GM18508 (cell line): Measurements from ENCODE around the gene LRRN1.
A peak's percentile ranks its signal among the peaks of the same experiment; 100 is the strongest.
"Not testable (repeated sequence)": the region's sequence is repeated elsewhere in the genome, so short reads cannot be mapped to it uniquely, and the experiment has no call there.

Source experiments
- ATAC-seq: cut with Tn5 transposase; IDR thresholded peaks from one replicate; pipeline ENCODE4 v1.9.1; 2021; ENCODE audit warnings: moderate number of reproducible peaks; ENCODE audit not compliant: insufficient read depth, unreplicated experiment

Gene LRRN1

DNA sequence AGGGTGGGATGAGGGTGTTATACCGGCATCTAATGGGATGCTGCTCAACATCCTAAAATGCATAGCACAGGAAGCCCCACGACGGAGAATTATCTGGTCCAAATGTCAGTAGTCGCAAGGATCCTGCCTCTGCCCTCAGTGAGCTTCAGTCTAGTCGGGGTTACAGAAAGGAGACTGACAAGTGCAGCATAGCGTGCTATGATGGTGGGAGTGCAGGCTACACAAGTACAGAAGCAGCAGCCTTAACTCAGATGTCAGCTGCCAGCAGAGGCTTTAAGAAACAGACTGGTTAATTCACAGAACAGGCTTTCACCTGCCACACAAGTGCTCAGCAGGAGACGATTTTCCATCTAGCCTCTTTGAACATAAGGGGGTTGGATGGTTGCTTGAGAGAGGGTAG is 6.9 kb downstream of the LRRN1 start:
- ATAC-seq = no peak

DNA sequence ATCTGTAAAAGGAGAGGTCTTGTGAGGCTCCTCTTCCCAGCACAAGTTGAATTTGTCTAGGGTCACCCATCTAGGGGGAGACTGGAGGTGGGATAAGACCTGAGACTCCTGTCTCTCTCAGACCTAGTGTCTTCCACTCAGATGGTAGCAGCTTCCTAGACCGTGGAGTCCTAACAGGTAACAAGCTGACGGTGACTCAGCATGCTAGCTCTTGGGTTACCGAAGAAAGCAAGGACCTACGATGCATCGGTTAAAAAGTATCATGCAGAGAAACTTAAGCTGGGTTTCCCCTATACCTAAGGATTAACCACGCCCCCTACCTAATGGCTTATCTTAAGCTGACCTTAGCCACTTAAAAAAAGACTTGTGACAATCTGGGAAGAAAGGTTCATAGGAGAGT is 7.6 kb downstream of the LRRN1 start:
- no peak for ATAC-seq

DNA sequence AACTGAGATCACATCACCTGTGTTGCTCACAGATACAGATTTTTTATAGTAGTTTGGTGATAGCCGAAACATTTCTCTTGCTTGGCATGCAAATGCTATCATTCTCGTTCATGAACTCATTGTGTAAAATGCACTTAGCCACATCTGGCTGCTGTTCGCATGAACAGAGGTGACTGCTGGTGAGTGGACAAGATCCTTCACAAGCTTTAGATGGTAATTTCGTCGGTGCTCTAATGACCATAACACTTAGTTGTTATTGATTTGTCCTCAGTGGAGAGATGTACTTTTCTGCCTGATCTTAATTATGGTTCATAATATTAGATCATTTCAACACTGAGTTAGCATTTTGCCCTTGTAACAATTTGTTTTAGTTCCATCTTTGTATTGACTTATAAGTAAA is 13.8 kb downstream of the LRRN1 start:
- ATAC-seq = no peak

DNA sequence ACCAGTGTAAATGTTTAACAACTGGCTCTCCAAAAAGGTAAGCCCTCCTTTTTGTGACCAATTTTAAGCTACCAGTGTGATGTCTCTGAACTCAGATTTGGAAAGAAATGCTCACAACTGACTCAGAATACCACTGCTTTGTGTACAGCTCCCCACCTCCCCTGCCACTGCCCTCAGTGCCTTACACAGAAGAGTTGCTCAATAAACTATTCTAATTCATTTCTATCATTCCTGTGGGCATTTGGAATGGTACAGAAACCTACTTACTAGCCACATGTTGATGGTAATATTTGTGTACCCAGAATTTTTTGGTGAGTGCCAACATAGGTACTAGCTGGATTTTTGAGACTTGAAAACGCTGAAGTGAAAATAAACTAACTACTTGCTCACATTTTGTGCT is 16.0 kb downstream of the LRRN1 start:
- ATAC-seq = no peak

DNA sequence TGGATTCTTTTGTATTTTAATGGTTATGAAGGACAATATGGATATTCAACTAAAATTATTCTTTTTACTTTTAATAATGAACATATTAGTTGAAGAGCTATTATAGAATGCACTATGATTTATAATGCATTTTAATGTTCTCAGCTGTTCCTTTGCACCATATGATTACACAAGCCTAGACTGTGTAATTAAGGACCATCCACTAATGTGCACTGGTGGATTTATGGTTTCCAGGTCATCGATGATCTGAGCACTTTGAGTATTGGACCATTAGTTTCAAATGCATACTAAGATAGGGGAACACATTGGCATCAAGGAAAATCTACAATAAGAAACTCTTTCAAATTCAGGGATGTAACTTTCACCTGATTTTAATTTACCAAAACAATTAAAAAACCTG is 16.8 kb downstream of the LRRN1 start:
- ATAC-seq = no peak

DNA sequence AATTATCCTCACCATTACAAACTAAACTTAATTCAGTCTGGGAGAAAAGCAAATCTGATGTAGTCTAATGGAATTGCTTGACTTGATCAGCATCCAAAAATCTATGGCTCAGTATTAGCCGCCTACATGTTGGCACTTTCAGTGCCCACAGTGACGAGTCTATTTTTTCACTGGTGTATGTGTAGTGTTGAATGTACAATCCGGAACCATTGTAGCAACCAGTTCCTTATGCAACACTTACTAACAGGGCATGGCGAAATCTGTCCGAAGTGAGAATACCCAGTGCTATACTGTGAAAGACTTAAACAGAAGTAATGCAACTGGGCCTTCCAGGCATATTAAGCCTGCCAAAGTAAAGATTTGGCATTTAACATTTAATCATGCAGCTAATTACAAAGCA is 18.6 kb downstream of the LRRN1 start:
- no peak for ATAC-seq

DNA sequence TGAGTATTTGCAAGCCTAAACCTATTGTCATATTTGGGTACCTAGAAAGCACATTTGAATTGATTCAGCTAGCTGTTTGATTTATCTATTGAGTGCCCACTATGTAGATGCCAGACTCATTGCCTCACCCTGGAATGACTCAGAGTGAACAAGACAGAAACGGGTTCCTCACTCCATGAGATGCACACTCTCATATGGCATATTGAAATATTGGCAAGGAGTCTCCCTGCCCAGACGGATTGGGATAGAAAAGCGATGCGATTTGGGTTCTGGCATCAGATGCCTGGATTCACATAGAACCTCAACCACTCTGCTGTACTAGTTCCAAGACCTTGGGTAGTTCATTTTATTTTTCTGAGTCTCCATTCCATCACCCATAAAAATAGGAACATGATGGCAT is 22.5 kb downstream of the LRRN1 start:
- no peak for ATAC-seq

DNA sequence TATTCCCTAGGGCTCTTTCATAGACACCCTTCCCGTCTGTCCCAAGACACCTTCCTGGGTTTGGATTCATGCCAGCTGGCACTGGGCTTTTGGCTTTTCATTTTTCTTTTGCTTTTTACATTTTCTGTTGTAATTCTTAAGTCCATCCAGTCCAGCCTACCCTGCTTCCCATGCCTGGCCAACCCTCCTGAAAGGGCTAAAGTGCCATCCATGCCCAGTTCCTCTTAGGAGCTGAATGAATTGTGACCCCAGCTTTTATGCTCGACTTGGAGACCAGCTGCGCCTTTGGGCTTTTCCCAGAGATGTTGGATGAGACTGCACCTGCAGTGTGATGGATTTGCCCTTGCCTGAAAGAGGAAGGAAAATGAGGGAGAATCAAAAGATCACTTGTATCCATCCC is 25.8 kb downstream of the LRRN1 start:
- ATAC-seq = no peak

DNA sequence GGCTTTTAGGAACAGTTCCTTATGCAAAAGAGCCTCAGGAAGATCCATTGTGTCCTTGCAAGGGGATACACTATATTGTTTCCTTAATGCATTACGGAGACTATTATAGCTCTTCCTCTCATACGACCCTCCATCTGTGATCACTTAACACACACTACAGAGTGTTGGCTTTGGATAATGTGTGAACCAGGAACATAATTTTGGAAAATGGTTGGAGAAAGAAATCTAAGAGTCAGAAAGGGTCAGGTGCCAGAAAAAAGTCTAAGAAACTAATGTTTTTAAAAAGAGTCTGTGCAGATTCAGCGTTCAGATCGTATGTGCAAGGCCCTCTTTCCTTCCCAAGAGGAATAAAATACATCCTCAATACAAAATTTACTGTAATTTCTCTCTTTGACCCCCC is 27.3 kb downstream of the LRRN1 start:
- ATAC-seq = no peak

DNA sequence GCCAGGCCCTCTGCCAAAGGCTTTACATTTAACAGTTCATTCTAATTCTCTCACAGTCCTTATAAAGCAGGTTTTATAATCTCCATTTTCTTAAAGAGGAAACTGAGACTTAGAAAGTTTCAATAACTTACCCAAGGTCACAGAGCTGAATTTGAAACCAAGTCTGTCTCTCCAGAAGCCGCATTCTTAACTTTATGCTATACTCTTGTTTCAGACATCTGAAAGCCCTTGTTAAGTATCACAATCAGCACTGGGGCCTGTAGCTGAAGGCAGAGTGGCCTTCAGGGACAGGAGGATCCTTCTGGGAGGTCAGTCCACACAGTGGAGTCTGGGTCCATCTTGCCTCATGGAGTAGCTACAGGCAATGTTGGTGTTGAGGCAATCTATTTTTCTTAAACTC is 27.9 kb downstream of the LRRN1 start:
- ATAC-seq = no peak

DNA sequence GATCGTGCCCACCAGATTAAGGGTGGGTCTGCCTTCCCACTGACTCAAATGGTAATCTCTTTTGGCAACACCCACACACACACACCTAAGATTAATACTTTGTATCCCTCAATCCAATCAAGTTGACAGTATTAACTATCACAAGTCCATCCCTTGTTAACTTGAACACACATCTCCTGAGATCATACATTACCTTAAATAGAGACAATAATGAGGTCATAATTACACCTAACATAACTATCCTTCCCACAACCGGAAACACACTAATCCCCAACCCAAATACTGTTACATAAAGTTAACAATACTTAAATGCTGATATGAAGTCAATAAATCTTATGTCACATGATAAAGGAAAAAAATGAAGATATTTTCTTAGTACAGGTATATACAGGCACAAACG is 29.2 kb downstream of the LRRN1 start:
- not testable (repeated sequence) for ATAC-seq

DNA sequence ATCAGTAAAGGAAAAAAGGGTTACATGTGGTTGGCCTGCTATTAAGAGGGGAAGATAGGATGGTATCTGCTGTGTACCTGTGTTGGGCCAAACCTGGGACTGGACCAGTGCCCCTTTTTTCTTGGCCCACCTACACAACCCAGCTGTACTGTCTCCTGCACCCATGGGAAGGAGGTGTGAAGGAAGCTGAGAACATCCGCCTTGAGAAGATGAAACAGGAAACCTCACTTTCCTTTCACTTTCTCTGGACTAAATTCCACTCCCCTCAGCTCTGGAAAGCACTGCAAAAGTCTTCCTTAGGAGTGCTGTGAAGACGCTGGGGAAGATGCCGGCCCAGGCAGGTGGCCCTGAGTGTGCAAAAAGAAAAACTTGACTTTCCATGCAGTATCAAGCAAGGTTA is 37.6 kb downstream of the LRRN1 start:
- no peak for ATAC-seq

DNA sequence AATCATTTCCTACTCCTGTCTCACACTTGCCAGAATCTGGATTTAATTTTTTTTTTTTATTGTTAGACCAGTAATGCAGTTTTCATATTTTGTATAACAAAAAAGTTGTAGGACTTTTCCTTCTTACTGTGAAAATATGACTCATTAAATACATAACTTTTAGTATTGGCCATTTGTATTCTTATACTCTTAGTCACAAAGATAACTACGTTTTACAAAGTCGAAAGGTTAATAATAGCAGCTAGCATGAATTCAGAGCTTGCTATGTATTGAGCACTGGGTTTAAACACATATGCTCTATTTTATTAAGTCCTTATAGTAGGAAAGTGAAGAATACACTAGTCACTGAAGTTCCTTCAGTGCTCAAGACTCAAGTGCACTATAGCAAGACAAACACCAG is 43.1 kb downstream of the LRRN1 start:
- ATAC-seq = no peak

DNA sequence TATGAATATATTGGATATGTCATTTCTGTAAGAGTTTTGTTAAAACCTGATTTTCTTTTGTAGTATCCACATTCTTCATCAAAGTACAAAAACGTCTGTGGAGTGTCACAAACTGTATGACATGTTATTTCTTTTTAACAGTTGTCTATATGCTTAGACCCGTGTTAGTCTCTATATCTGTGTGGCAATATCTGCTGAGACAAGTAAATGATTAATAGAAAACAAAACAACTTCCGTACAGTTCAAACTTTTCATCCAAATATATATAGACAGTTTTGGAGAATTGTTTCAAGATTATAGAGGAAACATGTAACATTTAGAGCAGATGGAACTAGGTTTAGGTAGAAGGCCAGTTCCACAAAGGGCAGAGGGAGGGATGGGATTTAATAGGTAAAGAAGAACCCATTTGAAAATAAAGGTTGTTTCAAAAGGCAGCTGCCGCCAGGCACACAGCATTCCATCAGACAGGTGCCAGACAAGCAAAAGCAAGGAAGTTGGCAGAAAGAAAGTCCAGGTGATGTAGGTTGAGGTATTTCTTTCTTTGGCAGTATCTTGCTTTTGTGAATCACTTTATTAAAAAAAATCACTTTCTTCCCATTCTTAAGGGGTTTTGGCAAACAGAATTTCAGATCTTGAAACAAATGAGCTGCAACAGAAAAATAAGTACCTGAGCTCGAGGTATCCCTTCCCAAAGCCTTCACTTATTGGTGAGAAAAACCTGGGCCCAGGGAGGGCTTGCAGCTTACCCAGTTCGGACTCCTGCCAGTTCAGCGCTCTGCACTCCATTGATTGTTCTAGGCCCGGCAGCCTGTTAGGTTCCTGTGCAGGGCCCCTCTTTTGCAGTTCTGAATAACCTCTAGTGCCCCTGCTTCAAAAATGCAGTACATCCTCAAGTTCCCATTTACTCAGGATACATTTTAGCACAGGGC is 49.0 kb downstream of the LRRN1 start:
- no peak for ATAC-seq

DNA sequence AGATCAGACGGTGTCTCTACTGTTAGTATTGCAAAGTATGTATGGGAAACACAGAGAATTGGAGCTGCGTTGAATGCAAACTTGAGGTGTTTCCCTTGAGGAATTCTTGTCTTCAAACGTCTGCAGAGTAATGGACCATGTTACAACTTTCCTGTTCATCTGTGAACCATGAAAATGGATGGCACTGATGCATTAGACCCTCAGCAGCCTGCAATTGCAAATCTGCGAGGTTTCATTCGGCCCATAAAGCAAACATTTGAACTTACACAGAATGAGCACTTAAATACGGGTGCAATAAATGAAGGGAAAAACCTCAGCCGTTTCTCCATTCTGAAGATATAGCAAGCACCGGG is 49.7 kb downstream of the LRRN1 start:
- no peak for ATAC-seq

DNA sequence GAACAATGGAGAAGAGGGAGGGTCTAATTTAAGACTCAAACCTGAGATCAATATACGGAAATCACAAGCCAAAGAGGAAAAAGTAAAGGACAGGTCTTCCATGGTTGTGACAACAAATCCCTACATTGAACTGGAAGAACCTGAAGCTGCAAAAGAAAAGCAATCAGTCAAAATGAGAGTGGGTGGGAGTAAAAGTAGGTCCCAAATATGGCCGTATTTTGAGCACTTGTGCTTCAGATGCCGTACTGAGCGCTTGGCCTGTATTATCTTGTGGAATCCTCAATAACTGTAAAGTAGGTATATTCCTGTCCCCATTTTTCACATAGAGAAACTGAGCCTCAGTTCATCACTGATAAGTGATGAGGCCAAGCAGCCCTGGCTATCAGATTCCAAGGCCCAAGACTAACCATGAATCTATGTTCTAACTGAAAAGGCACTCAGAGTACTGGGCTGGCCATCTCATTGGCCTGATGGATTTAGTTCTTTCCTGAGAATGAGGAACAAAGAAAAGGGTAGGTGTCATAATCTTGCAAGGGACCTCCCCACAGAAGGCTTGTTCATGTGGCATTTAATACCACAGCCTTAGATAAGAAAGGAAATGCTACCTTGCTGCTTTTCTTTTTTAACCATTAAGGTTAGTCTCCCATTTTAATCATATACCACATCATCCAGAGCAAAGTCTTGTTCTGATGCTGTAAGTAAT is 52.5 kb downstream of the LRRN1 start:
- ATAC-seq = peak; percentile 93

DNA sequence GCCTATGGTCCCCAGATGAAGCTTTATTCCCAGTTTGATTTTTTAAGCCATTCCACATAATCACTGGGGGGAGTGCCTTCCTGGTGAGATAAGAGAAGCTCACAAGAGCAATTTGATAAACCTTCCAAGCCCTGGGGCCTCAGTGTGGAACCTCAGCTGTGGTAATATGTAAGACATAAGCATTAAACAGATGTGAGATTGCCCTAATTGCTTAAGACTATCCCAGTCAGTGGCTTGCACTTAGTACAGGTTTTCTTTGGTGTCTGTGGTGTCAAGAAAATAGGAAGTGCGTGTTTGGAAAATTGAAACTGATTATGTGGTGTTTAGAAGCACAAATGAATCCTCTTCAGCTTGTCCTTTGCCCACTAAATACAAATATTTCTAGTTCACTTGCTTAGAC is 54.3 kb downstream of the LRRN1 start:
- ATAC-seq = no peak

DNA sequence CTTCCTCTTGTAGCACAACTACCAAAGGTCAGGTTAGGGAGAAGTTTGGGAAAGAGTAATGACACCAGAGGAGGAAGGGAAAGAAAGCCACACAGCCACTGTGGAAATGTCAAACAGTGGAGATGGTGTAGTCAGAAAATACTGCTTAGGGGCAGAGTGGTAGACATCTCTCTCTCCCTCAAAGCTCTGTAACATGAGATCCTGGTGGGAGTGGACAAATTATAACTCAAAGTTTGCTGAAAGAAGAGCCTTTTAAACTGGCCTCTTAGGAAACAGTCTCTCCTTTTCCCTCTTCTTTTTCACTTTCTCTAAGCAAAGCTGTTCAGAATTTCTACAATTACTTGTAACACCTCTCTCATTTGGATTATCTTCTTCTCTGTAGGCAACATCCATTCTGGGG is 55.8 kb downstream of the LRRN1 start:
- no peak for ATAC-seq

DNA sequence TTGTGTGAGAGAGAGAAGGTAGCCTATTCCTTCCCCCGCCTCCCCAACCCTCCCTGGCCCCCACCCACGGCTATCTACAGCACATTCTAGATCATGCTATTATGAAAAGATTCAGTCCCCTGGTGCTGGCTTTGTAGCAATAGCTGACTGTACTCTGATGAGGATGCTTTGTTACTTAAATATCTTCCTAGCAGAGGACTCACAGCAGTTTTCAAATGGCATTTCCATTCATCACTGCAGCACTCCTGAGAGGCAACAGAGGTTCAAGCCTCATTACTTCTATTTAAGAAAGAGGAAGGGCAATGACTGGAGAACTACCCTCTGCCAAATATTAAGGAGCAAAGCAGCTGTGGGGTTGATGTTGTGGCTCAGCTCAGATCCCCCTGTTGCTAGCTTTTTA is 61.0 kb downstream of the LRRN1 start:
- no peak for ATAC-seq

DNA sequence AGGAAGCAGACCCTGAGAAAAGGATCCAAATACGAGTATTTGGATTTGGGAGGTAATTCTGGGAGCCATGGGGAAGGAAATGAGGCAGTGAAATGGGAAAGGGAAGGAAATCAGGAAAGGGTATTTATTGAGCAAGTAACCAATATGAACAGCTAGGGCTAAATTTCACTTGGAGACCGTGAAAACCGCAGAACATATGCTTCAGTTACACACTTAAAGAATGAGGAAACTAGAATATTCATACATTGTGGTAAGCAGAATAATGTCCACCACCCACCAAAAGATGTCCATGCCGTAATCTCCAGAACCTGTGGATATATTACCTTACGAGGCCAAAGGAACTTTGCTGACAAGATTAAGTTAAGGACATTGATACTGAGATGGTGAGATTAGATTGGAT is 63.3 kb downstream of the LRRN1 start:
- ATAC-seq = no peak

DNA sequence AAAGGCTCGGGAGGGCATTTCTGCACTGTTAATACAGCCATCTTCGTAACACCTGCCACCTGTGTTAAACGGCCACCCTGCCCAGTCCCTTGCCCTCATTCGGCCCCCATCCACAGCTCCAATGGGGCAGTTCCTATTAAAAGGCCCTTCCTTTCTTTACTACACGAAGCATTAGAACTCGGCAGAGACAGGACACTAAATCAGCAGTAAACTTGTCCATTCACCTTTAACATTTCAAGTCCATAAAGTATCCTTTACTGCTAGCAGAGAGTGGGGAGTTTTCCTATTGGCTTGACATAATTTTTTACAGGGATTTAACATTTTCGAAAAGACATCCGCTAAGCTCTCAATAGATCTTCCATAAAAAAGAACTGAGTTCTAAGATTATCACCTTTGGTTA is 76.3 kb downstream of the LRRN1 start:
- no peak for ATAC-seq

DNA sequence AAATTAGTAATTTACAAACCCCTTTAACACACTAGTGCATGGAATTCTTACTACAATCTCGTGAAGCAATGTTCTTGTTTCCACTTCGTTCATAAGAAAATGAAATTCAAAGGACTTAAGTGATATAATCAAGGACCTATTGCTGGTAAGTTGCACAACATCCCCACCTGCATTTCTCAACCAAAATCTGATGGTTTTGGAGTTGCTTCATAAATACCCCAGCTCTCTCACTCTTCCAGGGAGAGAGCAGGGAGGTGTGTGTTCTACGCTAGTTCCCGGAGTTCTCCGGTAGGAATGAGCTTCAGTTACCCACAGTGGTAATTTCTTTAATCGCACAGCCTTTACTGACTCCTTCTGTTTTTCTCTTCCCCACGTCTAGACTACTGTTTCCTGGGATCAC is 81.8 kb downstream of the LRRN1 start:
- ATAC-seq = no peak
